Panc1 (cell line): ENCODE results near the gene ETNPPL. TPM values are rescaled to one million over a fixed set of nuclear protein-coding genes. Genes with fewer than 3 reads are reported as not detected.

Experiments used
- ATAC-seq: fragments of 200-7000 bp; cut with Tn5 transposase; 2 replicates; pipeline ENCODE4 v1.9.1; 2020; ENCODE audit warnings: mild to moderate bottlenecking, moderate library complexity
- BruUV-seq: library from RNA; stranded (reverse); fragments of 400-500 nt; replicated peaks from 2 replicates; lab custom pipeline; 2021; lab: Mats Ljungman, UMichigan
- CTCF ChIA-PET: fragments of 300-600 bp; sonication (Branson Sonifier 250); formaldehyde crosslinking; loops from one replicate; lab custom pipeline; 2022; ENCODE audit warnings: antibody characterized with exemption; lab: Charles Lee
- POLR2A ChIA-PET: fragments of 300-600 bp; sonication (Branson Sonifier 250); formaldehyde crosslinking; loops from one replicate; lab custom pipeline; 2022; ENCODE audit warnings: antibody characterized with exemption; lab: Charles Lee
- DNase-seq: peaks from one replicate; pipeline ENCODE4 v3.0.0-alpha.2; 2010; ENCODE audit warnings: low read depth, low spot score
- H3K27ac ChIP-seq: 2 replicates; pipeline ENCODE4 v1.5.1; 2011; ENCODE audit warnings: mild to moderate bottlenecking, low read length, inconsistent platforms
- H3K27me3 ChIP-seq: fragments of 200-500 bp; sonication (Bioruptor generic); 2 replicates; pipeline ENCODE4 v1.6.0; 2014; ENCODE audit warnings: low read length, inconsistent platforms; ENCODE audit not compliant: control insufficient read depth, insufficient read depth
- H3K36me3 ChIP-seq: fragments of 200-500 bp; sonication (Bioruptor generic); 2 replicates; pipeline ENCODE4 v1.5.1; 2014; ENCODE audit warnings: inconsistent platforms, mild to moderate bottlenecking, low read length, moderate library complexity; ENCODE audit not compliant: control insufficient read depth, insufficient read depth
- H3K4me1 ChIP-seq: 2 replicates; pipeline ENCODE4 v1.5.1; 2011; ENCODE audit warnings: inconsistent platforms, mild to moderate bottlenecking, low read length, moderate library complexity; ENCODE audit not compliant: control insufficient read depth, insufficient read depth
- H3K4me3 ChIP-seq, 2 experiments: 2 replicates each; pipeline ENCODE4 v1.5.1; 2011 to 2012; ENCODE audit warnings: low read depth in 2 of 2, low read length in 2 of 2, mild to moderate bottlenecking in 2 of 2, inconsistent platforms in 1 of 2, moderate library complexity in 1 of 2
- H3K9me3 ChIP-seq: fragments of 200-500 bp; sonication (Bioruptor generic); 2 replicates; pipeline ENCODE4 v1.5.1; 2014; ENCODE audit warnings: low read depth, mild to moderate bottlenecking, inconsistent platforms, low read length, moderate library complexity; ENCODE audit not compliant: control insufficient read depth, insufficient read depth
- CTCF ChIP-seq: fragments of 450-650 bp; IDR thresholded peaks from 2 replicates; pipeline ENCODE4 v1.5.1; 2017; ENCODE audit warnings: mild to moderate bottlenecking
- POLR2AphosphoS5 ChIP-seq: IDR thresholded peaks from 2 replicates; pipeline ENCODE4 v1.6.1; 2012; ENCODE audit warnings: mild to moderate bottlenecking, low read depth, low read length, moderate library complexity
- REST ChIP-seq, 2 experiments: IDR thresholded peaks; 2 replicates each; pipeline ENCODE4 v1.6.1; 2011 to 2012; ENCODE audit warnings: low read depth in 2 of 2, control low read depth in 1 of 2, low read length in 1 of 2, mild to moderate bottlenecking in 1 of 2, moderate library complexity in 1 of 2; ENCODE audit not compliant: insufficient read depth in 1 of 2
- SIN3A ChIP-seq: IDR thresholded peaks from 2 replicates; pipeline ENCODE4 v1.6.1; 2012; ENCODE audit warnings: low read depth, mild to moderate bottlenecking, low read length, moderate library complexity, borderline replicate concordance; ENCODE audit not compliant: insufficient read depth
- TCF7L2 ChIP-seq: IDR thresholded peaks from 2 replicates; pipeline ENCODE4 v1.6.1; 2011; ENCODE audit warnings: mild to moderate bottlenecking, low read depth, low read length, inconsistent platforms
- in situ Hi-C: cut with HindIII; loops from 2 replicates; pipeline ENCODE4 v1.10.0; 2016; ENCODE audit warnings: low sequenced_read_pairs, low pct_unique_long_range_greater_than_20kb
- intact Hi-C: fragments of 100-400 bp; cut with micrococcal nuclease; formaldehyde crosslinking; loops from one replicate; pipeline ENCODE4 v1.10.0; 2022; ENCODE audit not compliant: unreplicated experiment
- total RNA-seq: library from RNA; stranded (reverse); gene quantifications from one replicate; pipeline ENCODE4 v1.2.1, GENCODE V29; 2021; ENCODE audit not compliant: unreplicated experiment

Gene ETNPPL
- total RNA-seq, 1 experiment from 2014 or later, result not detected

DNA sequence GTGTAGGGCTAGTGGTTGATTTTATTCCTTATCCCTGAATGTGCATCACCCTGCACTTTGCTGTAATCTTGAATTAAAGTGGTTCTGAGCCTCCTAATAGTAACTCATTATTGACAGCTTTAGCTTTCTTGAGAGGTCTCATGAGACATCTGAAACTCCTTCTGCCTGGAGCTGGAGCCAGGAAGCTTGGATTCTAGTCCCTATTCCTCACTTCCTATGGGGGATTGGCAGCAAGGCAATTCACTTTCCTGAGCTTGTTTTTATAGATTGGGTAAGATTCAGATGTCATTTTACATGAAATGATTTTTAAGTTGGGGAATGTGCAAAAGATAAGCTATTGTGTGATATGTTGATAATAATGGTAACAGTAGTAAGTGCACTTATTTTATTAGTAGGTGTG is 17.1 kb upstream of the ETNPPL start:
- CTCF ChIA-PET, result no interaction called here
- in situ Hi-C loops, result no loop called here
- Histone ChIP-seq H3K27ac (no peak overlapping the region), H3K36me3 (no peaks in the 10 kb centered on the region), H3K4me3 (no peak overlapping the region), H3K9me3 (no peaks in the 10 kb centered on the region), H3K27me3 (no peaks in the 10 kb centered on the region), H3K4me1 (no peaks in the 10 kb centered on the region)
- BruUV-seq, result no TSS peak
- ATAC-seq (no peak), DNase-seq (no peak)
- no peak for TF ChIP-seq POLR2AphosphoS5
- TF ChIP-seq CTCF, result no peak
- TF ChIP-seq TCF7L2, result no peak
- no peak for TF ChIP-seq REST (IDR thresholded peaks at IDR 0.05; ENCODE audit: insufficient read depth in 1 of 2, low read depth in 2 of 2, low read length in 1 of 2)
- TF ChIP-seq SIN3A, result no peak
- POLR2A ChIA-PET, result no interaction called here
- intact Hi-C loops, result loop anchor here (5.0 kb wide), 1 partner anchor 98 kb away; no protein-coding TSS in a partner anchor

- intact Hi-C loops, result no loop called here
- Histone ChIP-seq H3K9me3 (no peaks in the 10 kb centered on the region), H3K27ac (no peak overlapping the region), H3K36me3 (no peaks in the 10 kb centered on the region), H3K4me1 (no peaks in the 10 kb centered on the region), H3K4me3 (no peak overlapping the region), H3K27me3 (no peaks in the 10 kb centered on the region)
- ChIA-PET POLR2A (no interaction called here), CTCF (no interaction called here)
- ATAC-seq (no peak), DNase-seq (no peak)
- in situ Hi-C loops, result no loop called here
- BruUV-seq, result no TSS peak
- TF ChIP-seq TCF7L2 (no peak), REST (IDR thresholded peaks at IDR 0.05; ENCODE audit: insufficient read depth in 1 of 2, low read depth in 2 of 2, low read length in 1 of 2) (no peak), CTCF (no peak), POLR2AphosphoS5 (no peak), SIN3A (no peak)
Observed at GRCh38 chr4:108777388-108777787, 14.5 kb upstream of the ETNPPL start.
